ENCODE data around the gene PLEKHG3.

PLEKHG3 gene

DNA sequence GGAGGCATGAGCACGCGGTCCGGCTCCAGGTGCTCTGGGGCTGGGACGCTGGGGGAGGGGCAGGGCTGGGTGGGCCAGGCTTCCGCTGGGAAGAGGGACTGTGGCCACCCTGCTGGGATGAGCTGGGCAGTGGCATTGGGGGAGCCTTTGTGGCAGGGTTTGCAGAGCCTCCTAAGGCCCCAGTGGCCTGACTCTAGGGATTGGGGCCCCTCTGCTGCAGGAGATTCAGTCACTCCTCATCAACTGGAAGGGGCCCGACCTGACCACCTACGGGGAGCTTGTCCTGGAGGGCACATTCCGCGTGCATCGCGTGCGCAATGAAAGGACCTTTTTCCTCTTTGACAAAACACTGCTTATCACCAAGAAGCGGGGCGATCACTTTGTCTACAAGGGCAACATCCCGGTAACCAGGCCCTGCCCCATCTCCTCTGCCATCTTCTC, 26.9 kb downstream of the PLEKHG3 start:
- Mint-ChIP-seq H3K4me1 (peaks cover 38% of the 10 kb centered on the region), H3K27ac (peak overlapping the region; percentile 74), H3K4me3 (no peak overlapping the region), H3K9me3 (no peaks in the 10 kb centered on the region), H3K27me3 (ENCODE audit: low read depth, poor library complexity) (peaks cover 3% of the 10 kb centered on the region), H3K36me3 (ENCODE audit: low read depth) (peaks cover 67% of the 10 kb centered on the region)
- DNase-seq = no peak
- no peak for TF ChIP-seq CTCF (IDR thresholded peaks at IDR 0.05)

DNA sequence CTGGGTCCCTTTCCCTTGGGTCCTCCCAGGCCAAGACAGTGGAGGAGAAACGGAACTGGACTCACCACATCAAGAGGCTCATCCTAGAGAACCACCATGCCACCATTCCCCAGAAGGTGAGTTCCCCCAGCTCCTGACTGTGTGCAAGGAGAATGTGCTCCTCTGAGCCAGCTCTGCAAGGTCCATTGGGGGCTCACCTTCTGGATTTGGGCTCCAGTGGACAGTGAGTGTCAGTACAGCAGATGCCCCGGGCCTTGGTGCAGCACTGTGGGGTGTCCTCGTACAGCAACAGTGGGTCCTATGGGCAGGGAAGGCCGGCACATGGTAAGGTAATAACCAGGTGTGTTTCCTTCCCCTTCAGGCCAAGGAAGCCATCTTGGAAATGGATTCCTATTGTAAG, 27.8 kb downstream of the PLEKHG3 start:
- H3K36me3 Mint-ChIP-seq (ENCODE audit: low read depth) = peaks cover 67% of the 10 kb centered on the region

DNA sequence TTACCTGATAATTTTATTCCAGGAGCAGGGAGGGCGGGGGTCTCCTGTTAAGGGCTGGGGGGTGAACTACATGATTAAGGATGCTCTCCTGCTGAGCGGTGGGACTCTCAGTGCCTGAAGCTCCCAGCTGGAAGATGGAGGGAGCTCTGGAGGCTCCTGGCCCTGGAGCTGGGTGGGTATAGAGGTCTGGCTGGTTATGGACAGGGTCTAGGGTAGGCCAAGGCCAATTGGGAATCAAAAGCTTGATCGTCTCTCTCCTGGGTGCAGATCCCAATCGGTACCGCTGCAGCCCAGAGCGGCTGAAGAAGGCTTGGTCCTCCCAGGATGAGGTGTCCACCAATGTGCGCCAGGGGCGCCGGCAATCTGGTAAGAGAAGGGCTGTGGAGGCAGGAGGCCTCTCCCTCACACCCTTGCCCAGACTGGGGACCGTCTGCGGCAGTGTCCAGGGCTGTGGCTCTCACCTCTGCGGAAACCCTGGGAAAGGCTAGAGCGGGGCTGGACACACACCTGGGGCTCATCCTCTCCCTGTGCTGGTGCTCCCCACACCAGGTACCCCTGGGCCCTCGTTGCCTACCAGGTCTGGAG, 28.4 kb downstream of the PLEKHG3 start:
- Mint-ChIP-seq H3K4me1 (peaks cover 42% of the 10 kb centered on the region), H3K27me3 (ENCODE audit: low read depth, poor library complexity) (peaks cover 3% of the 10 kb centered on the region), H3K9me3 (no peaks in the 10 kb centered on the region), H3K36me3 (ENCODE audit: low read depth) (peaks cover 65% of the 10 kb centered on the region), H3K4me3 (no peak overlapping the region), H3K27ac (no peak overlapping the region)
- no peak for TF ChIP-seq CTCF (IDR thresholded peaks at IDR 0.05)
- DNase-seq = no peak

More for the DNA sequence above, 27.8 kb downstream of the PLEKHG3 start:
- TF ChIP-seq CTCF (IDR thresholded peaks at IDR 0.05) = no peak
- Mint-ChIP-seq H3K27me3 (ENCODE audit: low read depth, poor library complexity) (peaks cover 3% of the 10 kb centered on the region), H3K9me3 (no peaks in the 10 kb centered on the region), H3K4me3 (no peak overlapping the region), H3K4me1 (peaks cover 42% of the 10 kb centered on the region), H3K27ac (no peak overlapping the region)
- DNase-seq = no peak

DNA sequence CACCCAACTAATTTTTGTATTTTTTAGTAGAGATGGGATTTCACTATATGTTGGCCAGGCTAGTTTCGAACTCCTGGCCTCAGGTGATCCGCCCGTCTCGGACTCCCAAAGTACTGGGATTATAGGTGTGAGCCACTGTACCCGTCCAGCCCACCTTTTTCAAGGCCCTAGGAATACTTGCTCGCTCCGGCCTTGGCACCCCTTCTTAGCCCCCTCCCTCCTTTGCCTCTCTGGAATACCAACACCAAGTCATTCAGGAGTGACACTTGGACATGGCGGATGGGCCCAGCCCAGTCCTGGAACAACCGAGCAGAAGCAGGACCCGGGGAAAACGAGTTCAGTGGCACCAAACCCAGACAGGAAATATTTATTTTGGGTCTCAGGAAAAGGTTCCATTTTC, 29.1 kb downstream of the PLEKHG3 start:
- H3K4me1 Mint-ChIP-seq = peaks cover 42% of the 10 kb centered on the region
- no peak for TF ChIP-seq CTCF (IDR thresholded peaks at IDR 0.05)
- no peak overlapping the region for H3K4me3 Mint-ChIP-seq
- no peak overlapping the region for H3K27ac Mint-ChIP-seq
- peaks cover 60% of the 10 kb centered on the region for H3K36me3 Mint-ChIP-seq (ENCODE audit: low read depth)
- peaks cover 3% of the 10 kb centered on the region for H3K27me3 Mint-ChIP-seq (ENCODE audit: low read depth, poor library complexity)
- H3K9me3 Mint-ChIP-seq = no peaks in the 10 kb centered on the region
- no peak for DNase-seq

DNA sequence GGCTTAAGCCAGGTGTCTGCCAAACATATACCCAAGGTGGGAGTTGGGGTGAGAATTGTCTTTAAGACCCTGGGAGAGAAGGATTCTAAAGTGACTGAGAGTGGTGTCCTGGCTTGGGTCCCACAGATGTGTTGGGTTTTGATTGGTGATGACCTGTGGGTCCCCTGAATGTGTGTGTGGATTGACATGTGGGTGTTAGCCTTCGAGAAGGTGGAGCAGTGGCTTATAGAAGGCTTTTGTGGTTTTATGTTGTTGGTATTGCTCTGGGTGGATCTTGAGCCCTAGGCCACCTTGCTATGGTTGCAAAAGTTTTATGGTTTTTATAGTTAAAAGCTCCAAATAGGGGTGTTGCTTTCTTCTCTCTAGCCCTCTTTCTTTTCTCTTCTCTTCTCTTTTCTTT, 29.7 kb downstream of the PLEKHG3 start:
- no peak for TF ChIP-seq CTCF (IDR thresholded peaks at IDR 0.05)
- Mint-ChIP-seq H3K4me3 (no peak overlapping the region), H3K9me3 (no peaks in the 10 kb centered on the region), H3K4me1 (peaks cover 42% of the 10 kb centered on the region), H3K27me3 (ENCODE audit: low read depth, poor library complexity) (peaks cover 3% of the 10 kb centered on the region), H3K36me3 (ENCODE audit: low read depth) (peaks cover 58% of the 10 kb centered on the region), H3K27ac (peak overlapping the region; percentile 34)
- no peak for DNase-seq

- H3K4me1 Mint-ChIP-seq = peaks cover 32% of the 10 kb centered on the region
- DNase-seq = no peak
- H3K4me3 Mint-ChIP-seq = no peak overlapping the region
Observed at GRCh38 chr14:64734990-64735389, 30.8 kb downstream of the PLEKHG3 start.

More at GRCh38 chr14:64734990-64735389, 30.8 kb downstream of the PLEKHG3 start:
- Mint-ChIP-seq H3K36me3 (ENCODE audit: low read depth) (peaks cover 58% of the 10 kb centered on the region), H3K9me3 (no peaks in the 10 kb centered on the region), H3K27me3 (ENCODE audit: low read depth, poor library complexity) (peaks cover 3% of the 10 kb centered on the region), H3K27ac (peak overlapping the region; percentile 74)
- TF ChIP-seq CTCF (IDR thresholded peaks at IDR 0.05) = no peak
